SK-N-MC (cell line): Measurements from ENCODE around the gene SEPTIN12.

Experiments used
- EZH2 ChIP-seq: fragments of 200-600 bp; sonication (generic); IDR thresholded peaks from one replicate; pipeline ENCODE4 v1.6.1; 2017; ENCODE audit warnings: antibody characterized with exemption
- POLR2AphosphoS5 ChIP-seq: IDR thresholded peaks from 2 replicates; pipeline ENCODE4 v1.6.1; 2012; ENCODE audit warnings: mild to moderate bottlenecking, low read depth, low read length, borderline replicate concordance

- TF ChIP-seq POLR2AphosphoS5 (0 out of 2 replicates have a peak, but pooled peaks have one; percentile 47), EZH2 (no peak)
Observed at GRCh38 chr16:4734730-4735535, 53.2 kb downstream of the SEPTIN12 start.
